ENCODE results near the gene KCNQ1.
A peak's percentile ranks its signal among the peaks of the same experiment; 100 is the strongest.

The KCNQ1 gene

GRCh38 chr11:2651054-2651617 is 206.3 kb downstream of the KCNQ1 start:
- no peak for DNase-seq (ENCODE audit: low read depth)

GRCh38 chr11:2651826-2652271 is 207.0 kb downstream of the KCNQ1 start:
- DNase-seq (ENCODE audit: low read depth): no peak

DNA sequence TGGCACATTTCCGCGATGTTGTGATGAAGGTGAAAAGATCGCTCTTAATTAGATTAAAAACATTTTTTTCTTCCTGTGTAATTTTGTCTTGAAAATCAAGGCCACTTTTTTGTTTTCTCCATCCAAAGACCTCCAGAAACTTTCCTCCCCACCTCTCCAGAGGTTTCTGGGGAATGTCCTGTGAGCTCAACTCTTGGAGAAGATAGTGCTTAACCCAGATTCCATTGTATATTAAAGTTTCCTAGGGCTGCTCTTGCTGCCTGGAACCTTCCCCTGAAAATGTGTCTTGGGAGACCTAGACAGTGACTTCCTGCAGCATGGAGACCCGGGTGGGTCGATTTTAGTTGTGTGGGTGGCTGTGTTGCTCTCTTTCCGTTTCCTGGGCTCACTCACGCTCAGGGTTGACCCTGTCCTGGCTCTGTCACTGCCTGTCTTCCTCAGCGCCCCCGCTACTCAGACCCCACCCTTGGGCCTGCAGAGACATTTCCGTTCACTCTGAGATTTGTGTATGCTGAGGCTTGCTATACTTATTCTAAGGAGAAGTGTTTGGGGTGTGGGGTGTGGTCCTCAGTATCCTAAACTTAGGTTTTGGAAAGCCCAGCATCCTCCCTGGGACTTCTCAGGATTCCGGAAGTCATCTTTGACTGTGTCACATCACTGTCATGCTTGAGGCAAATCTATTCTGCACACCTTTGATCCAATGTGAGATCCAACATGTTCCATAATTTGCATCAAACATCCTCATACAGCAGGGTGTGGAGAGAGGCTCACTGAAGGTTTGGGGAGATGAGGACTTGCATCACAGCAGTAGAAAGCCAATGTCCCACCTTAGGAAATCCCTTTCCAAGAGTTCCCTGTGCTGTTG is 207.8 kb downstream of the KCNQ1 start:
- no peak for DNase-seq (ENCODE audit: low read depth)

DNA sequence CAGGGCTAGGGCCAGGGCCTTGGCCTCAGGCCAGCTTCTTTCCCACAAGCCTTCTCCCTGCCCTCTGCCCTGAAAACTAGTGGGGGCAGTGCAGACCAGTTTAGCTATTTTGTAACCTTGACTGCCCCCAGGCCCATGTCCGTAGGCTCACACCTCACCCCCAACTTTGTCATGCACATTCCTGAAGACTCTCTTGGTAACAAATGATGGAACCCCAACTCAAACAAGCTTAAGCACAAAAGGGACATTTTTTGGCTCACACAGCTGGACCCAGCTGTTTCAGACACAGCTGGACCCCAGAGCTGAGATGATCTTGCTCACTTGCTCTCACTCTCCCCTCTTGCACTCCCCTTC is 208.4 kb downstream of the KCNQ1 start:
- no peak for DNase-seq (ENCODE audit: low read depth)

DNA sequence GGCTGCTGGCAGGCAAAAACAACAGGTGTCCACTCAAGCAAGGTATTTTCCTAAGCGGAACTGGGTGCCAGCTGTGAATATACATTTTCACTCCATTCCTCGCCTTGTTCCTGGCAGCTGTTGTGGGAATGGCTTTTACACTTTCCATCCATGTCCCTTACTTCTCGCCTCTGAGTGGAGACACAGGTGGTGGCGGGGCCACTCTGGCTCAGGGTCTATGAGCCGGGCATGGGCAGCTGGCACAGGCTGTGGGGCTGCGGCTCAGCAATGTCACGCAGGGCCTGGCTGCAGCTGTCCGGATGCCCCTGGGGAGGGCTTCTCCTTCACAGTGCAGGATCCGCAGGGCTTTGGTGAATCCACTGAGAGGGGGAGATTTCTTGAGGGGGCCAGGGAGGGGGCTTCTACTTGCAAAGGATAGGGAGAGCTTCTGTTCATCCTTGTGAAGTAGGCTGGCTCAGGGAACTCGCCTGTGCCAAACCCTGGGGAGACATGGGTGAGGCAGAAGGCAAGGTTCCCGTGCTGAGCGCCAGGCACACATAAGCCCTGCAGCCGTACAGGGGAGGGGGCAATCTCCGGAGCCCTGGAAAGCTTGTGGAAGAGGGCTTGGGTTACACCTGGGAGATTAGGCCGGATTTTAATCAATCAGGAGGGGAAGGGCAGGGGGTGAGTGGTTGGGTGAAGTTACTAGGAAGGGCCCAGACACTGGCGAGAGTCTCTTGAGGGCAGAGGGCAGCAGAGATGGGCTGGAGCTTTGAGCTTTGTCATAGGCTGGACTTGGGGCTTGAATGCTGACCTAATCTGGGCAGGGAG is 209.3 kb downstream of the KCNQ1 start:
- DNase-seq (ENCODE audit: low read depth): no peak

DNA sequence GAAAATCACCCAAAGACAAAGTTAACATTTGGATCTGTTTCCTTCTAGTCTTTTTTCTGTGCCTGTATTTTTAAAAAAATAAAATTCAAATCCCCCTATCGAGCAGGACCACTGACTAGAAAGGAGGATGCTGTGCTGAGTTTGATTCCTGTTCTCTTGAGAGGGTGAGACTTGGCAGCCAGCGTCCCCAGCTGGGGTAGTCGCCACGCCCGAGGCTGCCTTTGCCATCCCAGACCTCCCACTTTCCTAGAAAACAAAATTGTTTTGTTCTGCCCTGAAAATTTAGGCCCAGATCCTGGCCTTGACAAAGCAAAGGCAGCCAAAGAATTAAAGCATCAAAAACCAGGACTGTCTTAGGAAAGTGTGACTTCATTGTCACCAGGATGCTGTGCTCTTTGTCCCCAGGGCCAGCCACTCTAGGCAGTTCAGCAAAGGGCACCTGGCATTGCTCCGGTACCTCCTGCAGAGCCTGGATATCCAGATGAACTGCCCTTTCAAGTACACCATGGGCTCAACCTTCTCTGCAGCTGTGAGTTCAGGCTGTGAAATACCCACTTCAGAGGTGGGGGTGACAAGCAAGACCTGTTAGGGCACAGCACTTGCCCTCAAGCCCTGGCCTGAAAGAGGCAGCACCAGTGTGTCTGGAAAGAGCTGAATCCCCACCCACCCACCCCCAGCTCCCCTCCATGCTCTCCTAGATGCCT is 210.4 kb downstream of the KCNQ1 start:
- DNase-seq (ENCODE audit: low read depth): no peak

GRCh38 chr11:2655834-2656622 is 211.2 kb downstream of the KCNQ1 start:
- peak; percentile 45 for DNase-seq (ENCODE audit: low read depth)

DNA sequence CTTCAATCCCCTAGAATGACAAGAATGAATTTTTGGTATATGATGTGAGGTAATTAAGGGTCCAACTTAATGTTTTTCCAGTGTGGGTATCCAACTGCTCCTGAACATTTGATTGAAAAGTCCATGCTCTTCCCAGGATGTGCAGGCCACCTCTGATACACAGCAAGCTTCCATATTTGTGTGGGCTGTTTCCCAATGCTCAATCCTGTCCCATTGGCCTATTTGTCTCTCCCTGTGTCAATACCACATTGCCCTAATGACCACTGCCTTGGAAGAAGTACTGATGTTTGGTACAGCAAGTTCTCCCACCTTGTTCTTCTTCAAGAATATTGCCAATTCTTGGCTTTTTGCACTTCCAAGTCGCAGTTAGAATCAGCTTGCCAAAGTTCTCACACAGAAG is 212.1 kb downstream of the KCNQ1 start:
- DNase-seq (ENCODE audit: low read depth): no peak

DNA sequence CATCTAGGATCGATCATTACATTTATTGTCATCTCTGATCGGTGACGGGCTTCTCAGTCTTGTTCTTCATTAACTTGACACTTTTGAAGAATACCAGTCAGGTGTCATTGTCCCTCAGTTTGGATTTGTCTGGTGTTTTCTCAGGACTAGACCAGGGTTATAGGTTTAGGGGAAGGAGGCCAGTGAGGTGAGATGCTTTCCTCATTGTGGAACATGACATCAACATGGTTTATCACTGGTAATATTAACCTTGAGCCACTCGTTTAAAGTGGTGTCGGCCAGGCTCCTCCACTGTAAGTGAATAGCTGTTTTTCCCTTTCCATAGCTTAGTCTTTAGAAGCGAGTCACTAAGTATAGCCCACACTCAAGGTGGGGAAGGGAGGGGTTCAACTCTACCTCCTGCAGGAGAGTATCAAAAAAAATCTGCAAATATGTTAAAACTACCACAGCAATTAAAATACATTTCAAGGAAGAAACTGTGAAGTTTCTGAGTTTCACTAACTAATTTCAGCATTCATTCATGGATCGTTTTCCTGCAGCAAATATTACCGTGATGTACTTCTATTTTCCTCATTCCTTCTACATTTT is 213.0 kb downstream of the KCNQ1 start:
- no peak for DNase-seq (ENCODE audit: low read depth)

DNA sequence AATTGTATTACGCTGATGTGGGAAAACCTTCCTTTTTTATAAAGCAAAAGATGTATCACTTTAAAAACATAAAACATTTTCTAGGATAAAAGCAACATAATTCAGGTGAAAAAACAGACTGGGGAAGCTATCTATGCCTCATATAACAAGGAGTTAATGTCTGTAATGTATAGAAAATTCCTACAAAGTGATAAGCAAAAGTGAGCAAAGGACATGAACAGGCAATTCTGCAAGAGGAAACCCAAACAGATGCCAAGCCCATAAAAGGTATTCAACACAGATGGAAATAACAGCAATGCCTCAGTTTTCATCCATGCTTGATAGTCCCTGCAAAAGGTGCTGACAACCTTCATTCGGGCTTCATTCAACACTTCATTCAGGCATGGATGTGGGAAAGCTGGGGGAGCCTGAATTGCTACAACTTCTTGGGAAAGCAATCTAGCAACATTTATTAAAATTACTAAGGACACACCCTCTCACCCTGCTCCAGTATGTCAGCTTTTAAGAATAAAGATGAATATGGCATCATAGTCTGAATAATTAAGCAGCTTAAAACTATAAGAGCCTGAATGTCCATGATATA is 215.6 kb downstream of the KCNQ1 start:
- DNase-seq (ENCODE audit: low read depth): no peak

- DNase-seq (ENCODE audit: low read depth): no peak
These were observed 216.6 kb downstream of the KCNQ1 start for GRCh38 chr11:2661173-2662023.

DNA sequence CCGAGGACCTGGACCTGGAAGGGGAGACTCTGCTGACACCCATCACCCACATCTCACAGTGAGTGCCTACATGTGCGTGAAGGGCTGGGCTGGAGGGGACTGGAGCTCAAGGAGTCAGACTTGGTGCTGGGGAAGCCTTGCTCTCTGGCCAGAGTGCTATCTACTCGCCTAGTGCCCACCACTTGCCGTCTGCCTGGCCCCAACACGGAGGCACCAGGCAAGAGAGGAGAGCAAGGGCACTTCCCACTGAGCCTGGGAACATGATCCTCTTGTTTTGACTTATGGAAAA is 217.2 kb downstream of the KCNQ1 start:
- no peak for DNase-seq (ENCODE audit: low read depth)

DNA sequence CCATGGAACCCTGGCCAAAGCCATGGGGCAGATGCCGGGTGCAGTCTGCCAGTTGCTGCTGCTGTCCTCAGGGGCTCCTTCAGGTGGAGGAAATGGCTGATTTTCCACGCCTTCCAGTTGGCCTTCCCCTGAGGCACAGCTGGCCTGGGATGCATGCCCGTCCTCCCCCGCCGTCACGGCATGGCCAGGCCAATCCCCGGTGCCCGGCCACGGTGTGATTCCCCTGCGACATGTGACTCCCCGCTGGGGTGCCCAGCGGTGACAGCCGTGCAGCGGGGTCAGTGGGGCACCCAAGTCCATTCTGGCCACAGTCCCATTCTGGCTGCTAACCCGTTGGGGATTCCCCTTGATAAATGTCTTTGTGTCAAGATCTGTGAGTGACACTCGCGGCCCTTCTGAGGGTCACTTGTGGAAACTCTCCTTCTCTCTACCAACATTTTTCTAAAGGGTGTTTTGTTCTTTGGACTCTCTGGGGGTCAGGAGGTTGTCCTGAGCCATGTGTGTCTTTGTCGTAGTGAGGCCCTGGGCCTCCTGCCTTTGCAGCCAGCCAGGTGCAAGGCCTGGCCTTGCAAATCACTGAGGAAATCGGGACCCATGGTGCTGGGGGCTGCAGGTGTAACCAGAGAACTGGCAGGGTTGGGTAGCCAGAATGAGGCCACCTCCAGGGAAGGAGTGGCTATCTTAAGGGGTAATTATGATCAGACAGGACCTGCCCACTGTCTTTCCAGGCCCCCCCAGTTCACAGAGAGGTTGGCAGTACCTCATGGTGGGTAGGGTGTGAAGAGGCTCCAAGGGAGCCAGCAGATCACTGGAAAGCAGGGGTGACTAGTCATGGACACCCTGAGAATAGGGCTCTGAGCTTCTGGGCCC is 217.9 kb downstream of the KCNQ1 start:
- DNase-seq (ENCODE audit: low read depth): no peak

- no peak for DNase-seq (ENCODE audit: low read depth)
These were observed 218.7 kb downstream of the KCNQ1 start for GRCh38 chr11:2663506-2663905.

DNA sequence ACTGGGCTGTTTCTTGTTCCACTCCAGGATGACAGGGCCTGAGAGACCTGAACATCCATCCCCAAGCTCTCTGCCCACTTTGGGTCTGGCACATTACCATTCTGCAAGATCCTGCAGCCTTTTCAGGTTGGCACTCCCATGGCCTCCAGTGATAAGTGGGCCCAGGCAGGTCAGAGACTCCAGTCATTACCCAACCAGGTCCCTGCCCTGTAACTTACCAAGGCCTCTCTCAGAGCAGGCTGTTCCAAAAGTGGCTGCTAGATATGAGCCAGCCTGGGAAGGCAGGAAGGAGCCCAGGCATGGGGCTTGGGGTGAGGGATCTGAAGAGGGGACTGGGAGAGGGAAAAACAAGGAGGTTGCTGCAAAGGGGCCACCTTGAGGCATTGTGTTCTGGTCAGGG is 219.1 kb downstream of the KCNQ1 start:
- DNase-seq (ENCODE audit: low read depth): no peak

DNA sequence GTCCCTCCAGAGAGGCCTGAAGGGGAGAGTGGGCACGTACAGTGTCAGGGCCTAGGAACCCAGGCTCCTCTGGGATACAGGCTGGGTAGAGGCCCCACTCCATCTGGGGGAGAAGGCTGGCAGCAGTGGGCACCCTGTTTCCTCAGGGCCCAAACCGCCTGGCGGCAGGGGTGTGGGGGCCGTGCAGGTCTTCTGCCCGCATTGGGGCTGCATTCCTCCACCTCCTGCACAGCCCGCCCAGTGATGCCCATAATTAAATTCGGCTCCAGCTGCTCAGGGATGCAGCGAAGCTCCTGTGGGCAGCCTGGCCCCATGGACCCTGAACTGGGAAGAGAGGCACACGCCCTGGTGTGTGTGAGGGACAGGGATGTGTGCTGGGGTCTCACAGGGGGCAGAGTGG is 219.6 kb downstream of the KCNQ1 start:
- no peak for DNase-seq (ENCODE audit: low read depth)

GRCh38 chr11:2664791-2665525 is 220.2 kb downstream of the KCNQ1 start:
- DNase-seq (ENCODE audit: low read depth): no peak
